ENCODE results near the gene OSGIN1. TPM values are rescaled to one million over a fixed set of nuclear protein-coding genes. Genes with fewer than 3 reads are reported as not detected.

The OSGIN1 gene
- total RNA-seq, 2 experiments from 2014 or later, result 2.1 to 2.6 TPM

GRCh38 chr16:83969771-83970429 lies 16.9 kb downstream of the OSGIN1 start:
- no peaks in the 10 kb centered on the region for H3K36me3 ChIP-seq (ENCODE audit: insufficient read depth, low read length)
- H3K27me3 Mint-ChIP-seq, result peaks cover 31% of the 10 kb centered on the region
- TF ChIP-seq CTCF (IDR thresholded peaks at IDR 0.05), result no peak
- CTCF ChIA-PET, result no interaction called here
- H3K9me3 ChIP-seq (ENCODE audit: control insufficient read depth in 1 of 2, insufficient read depth in 1 of 2, low read length in 2 of 2), result peaks cover 0 to 11% of the 10 kb centered on the region in 2 experiments
- intact Hi-C loops (cut with DNase I, micrococcal nuclease), result no loop called here
- no peak overlapping the region for H3K4me3 Mint-ChIP-seq
- H3K27ac Mint-ChIP-seq, result no peak overlapping the region
- H3K36me3 Mint-ChIP-seq (ENCODE audit: low read depth), result no peaks in the 10 kb centered on the region
- POLR2A ChIA-PET, result no interaction called here
- no peak overlapping the region for H3K4me3 ChIP-seq (ENCODE audit: low read length)
- H3K9me3 Mint-ChIP-seq, result no peaks in the 10 kb centered on the region
- H3K27ac ChIP-seq (ENCODE audit: low read depth in 1 of 2, low read length in 2 of 2), result no peak overlapping the region
- no peaks in the 10 kb centered on the region for H3K4me1 ChIP-seq (ENCODE audit: insufficient read depth, low read length)
- H3K4me1 Mint-ChIP-seq (ENCODE audit: low read depth), result no peaks in the 10 kb centered on the region
- DNase-seq (no peak), ATAC-seq (ENCODE audit: poor library complexity) (no peak)
- H3K27me3 ChIP-seq (ENCODE audit: control insufficient read depth in 1 of 2, insufficient read depth in 2 of 2, low read length in 2 of 2), result peaks cover 12 to 28% of the 10 kb centered on the region in 2 experiments

GRCh38 chr16:83970430-83970815 lies 17.4 kb downstream of the OSGIN1 start:
- H3K4me3 ChIP-seq (ENCODE audit: low read length), result no peak overlapping the region
- ChIA-PET POLR2A (no interaction called here), CTCF (no interaction called here)
- intact Hi-C loops (cut with DNase I, micrococcal nuclease), result no loop called here
- Mint-ChIP-seq H3K4me3 (no peak overlapping the region), H3K36me3 (ENCODE audit: low read depth) (no peaks in the 10 kb centered on the region), H3K27ac (no peak overlapping the region), H3K9me3 (no peaks in the 10 kb centered on the region), H3K27me3 (peaks cover 31% of the 10 kb centered on the region), H3K4me1 (ENCODE audit: low read depth) (no peaks in the 10 kb centered on the region)
- no peaks in the 10 kb centered on the region for H3K4me1 ChIP-seq (ENCODE audit: insufficient read depth, low read length)
- peaks cover 0 to 11% of the 10 kb centered on the region in 2 experiments for H3K9me3 ChIP-seq (ENCODE audit: control insufficient read depth in 1 of 2, insufficient read depth in 1 of 2, low read length in 2 of 2)
- peaks cover 12 to 28% of the 10 kb centered on the region in 2 experiments for H3K27me3 ChIP-seq (ENCODE audit: control insufficient read depth in 1 of 2, insufficient read depth in 2 of 2, low read length in 2 of 2)
- no peak overlapping the region for H3K27ac ChIP-seq (ENCODE audit: low read depth in 1 of 2, low read length in 2 of 2)
- ATAC-seq (ENCODE audit: poor library complexity), result no peak
- DNase-seq, result no peak
- H3K36me3 ChIP-seq (ENCODE audit: insufficient read depth, low read length), result no peaks in the 10 kb centered on the region
- TF ChIP-seq CTCF (IDR thresholded peaks at IDR 0.05), result no peak

- Mint-ChIP-seq H3K4me1 (ENCODE audit: low read depth) (no peaks in the 10 kb centered on the region), H3K27ac (no peak overlapping the region), H3K27me3 (peaks cover 32% of the 10 kb centered on the region), H3K4me3 (no peak overlapping the region), H3K36me3 (ENCODE audit: low read depth) (no peaks in the 10 kb centered on the region), H3K9me3 (no peaks in the 10 kb centered on the region)
- ATAC-seq (ENCODE audit: poor library complexity), result no peak
- Histone ChIP-seq H3K27me3 (ENCODE audit: control insufficient read depth in 1 of 2, insufficient read depth in 2 of 2, low read length in 2 of 2) (peaks cover 12 to 28% of the 10 kb centered on the region in 2 experiments), H3K4me3 (ENCODE audit: low read length) (no peak overlapping the region), H3K4me1 (ENCODE audit: insufficient read depth, low read length) (no peaks in the 10 kb centered on the region), H3K9me3 (ENCODE audit: control insufficient read depth in 1 of 2, insufficient read depth in 1 of 2, low read length in 2 of 2) (peaks cover 0 to 11% of the 10 kb centered on the region in 2 experiments), H3K36me3 (ENCODE audit: insufficient read depth, low read length) (no peaks in the 10 kb centered on the region), H3K27ac (ENCODE audit: low read depth in 1 of 2, low read length in 2 of 2) (no peak overlapping the region)
- no peak for DNase-seq
- ChIA-PET POLR2A (no interaction called here), CTCF (no interaction called here)
- intact Hi-C loops (cut with DNase I, micrococcal nuclease), result no loop called here
- no peak for TF ChIP-seq CTCF (IDR thresholded peaks at IDR 0.05)
Observed at GRCh38 chr16:83971165-83972130, 18.4 kb downstream of the OSGIN1 start.
